HG02798 (cell line): ENCODE data around the gene TTLL10.
"Not testable (repeated sequence)": the region's sequence is repeated elsewhere in the genome, so short reads cannot be mapped to it uniquely, and the experiment has no call there.

Source experiments
- ATAC-seq: cut with Tn5 transposase; IDR thresholded peaks from one replicate; pipeline ENCODE4 v1.9.1; 2021; ENCODE audit warnings: mild to moderate bottlenecking; ENCODE audit not compliant: unreplicated experiment, poor library complexity

TTLL10 gene

GRCh38 chr1:1169429-1170214 lies 4.1 kb upstream of the TTLL10 start:
- no peak for ATAC-seq

GRCh38 chr1:1170215-1171091 lies 3.2 kb upstream of the TTLL10 start:
- ATAC-seq: no peak

GRCh38 chr1:1171161-1171545 lies 2.5 kb upstream of the TTLL10 start:
- ATAC-seq: no peak

GRCh38 chr1:1171546-1172340 lies 1.9 kb upstream of the TTLL10 start:
- no peak for ATAC-seq

- ATAC-seq: no peak
These were observed 453 bp upstream of the TTLL10 start for GRCh38 chr1:1173061-1173792.

GRCh38 chr1:1175221-1176062 lies 1.8 kb downstream of the TTLL10 start:
- no peak for ATAC-seq

GRCh38 chr1:1176063-1176761 lies 2.5 kb downstream of the TTLL10 start:
- not testable (repeated sequence) for ATAC-seq

- ATAC-seq: no peak
These were observed 3.3 kb downstream of the TTLL10 start for GRCh38 chr1:1176931-1177330.

- no peak for ATAC-seq
These were observed 3.9 kb downstream of the TTLL10 start for GRCh38 chr1:1177452-1178206.

GRCh38 chr1:1178794-1179331 lies 5.2 kb downstream of the TTLL10 start:
- ATAC-seq: no peak

- ATAC-seq: no peak
These were observed 5.8 kb downstream of the TTLL10 start for GRCh38 chr1:1179346-1179982.

- no peak for ATAC-seq
These were observed 6.5 kb downstream of the TTLL10 start for GRCh38 chr1:1179983-1180861.

- ATAC-seq: no peak
These were observed 7.7 kb downstream of the TTLL10 start for GRCh38 chr1:1181129-1181937.

GRCh38 chr1:1181938-1182410 lies 8.3 kb downstream of the TTLL10 start:
- no peak for ATAC-seq

- ATAC-seq: no peak
These were observed 9.0 kb downstream of the TTLL10 start for GRCh38 chr1:1182491-1183220.
